ENCODE data around the gene GCDH.

GCDH gene

DNA sequence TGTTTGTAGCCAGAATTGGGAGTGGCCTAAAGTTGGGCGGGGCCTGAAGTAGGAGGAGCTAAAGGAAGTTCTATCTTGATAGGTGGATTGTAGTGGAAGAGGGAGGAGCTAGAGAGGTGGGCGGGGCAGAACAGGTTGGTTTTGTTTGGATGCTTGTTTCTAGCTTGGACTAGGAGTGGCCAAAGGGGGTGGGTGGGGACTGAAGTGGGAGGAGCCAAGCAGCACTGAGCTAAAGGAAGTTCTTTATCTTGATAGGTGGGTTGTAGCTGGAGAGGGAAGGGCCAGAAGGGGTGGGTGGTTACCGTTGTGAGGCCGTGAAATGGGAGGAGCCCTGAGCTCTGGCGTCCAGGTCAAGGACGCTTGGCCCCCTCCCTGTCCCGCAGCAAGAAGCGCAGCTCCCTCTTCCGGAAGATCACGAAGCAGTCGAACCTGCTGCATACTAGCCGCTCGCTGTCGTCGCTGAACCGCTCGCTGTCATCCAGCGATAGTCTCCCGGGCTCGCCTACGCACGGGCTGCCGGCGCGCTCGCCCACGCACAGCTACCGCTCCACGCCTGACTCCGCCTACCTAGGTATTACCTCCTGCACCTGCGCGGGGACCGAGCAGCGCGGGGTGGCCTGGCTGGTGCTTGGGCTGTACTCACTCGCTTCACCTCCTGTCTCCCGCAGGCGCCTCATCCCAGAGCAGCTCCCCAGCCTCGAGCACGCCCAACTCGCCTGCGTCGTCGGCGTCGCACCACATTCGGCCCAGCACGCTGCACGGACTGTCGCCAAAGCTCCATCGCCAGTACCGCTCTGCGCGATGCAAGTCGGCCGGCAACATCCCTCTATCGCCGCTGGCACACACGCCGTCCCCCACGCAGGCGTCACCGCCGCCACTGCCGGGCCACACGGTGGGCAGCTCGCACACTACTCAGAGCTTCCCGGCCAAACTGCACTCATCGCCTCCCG, 17.7 kb upstream of the GCDH start:
- ATAC-seq = peak; percentile 37
- no peak for TF ChIP-seq ESRRG (CRISPR knock-in tag; IDR thresholded peaks at IDR 0.05)
- TF ChIP-seq, protein P1, sequence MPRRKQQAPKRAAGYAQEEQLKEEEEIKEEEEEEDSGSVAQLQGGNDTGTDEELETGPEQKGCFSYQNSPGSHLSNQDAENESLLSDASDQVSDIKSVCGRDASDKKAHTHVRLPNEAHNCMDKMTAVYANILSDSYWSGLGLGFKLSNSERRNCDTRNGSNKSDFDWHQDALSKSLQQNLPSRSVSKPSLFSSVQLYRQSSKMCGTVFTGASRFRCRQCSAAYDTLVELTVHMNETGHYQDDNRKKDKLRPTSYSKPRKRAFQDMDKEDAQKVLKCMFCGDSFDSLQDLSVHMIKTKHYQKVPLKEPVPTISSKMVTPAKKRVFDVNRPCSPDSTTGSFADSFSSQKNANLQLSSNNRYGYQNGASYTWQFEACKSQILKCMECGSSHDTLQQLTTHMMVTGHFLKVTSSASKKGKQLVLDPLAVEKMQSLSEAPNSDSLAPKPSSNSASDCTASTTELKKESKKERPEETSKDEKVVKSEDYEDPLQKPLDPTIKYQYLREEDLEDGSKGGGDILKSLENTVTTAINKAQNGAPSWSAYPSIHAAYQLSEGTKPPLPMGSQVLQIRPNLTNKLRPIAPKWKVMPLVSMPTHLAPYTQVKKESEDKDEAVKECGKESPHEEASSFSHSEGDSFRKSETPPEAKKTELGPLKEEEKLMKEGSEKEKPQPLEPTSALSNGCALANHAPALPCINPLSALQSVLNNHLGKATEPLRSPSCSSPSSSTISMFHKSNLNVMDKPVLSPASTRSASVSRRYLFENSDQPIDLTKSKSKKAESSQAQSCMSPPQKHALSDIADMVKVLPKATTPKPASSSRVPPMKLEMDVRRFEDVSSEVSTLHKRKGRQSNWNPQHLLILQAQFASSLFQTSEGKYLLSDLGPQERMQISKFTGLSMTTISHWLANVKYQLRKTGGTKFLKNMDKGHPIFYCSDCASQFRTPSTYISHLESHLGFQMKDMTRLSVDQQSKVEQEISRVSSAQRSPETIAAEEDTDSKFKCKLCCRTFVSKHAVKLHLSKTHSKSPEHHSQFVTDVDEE (CRISPR knock-in tag; IDR thresholded peaks at IDR 0.05) = no peak
- no peak for TF ChIP-seq ZNF565 (CRISPR knock-in tag; conservative IDR thresholded peaks at IDR 0.05; ENCODE audit: low read depth)
- TF ChIP-seq TCF4 (CRISPR knock-in tag; IDR thresholded peaks at IDR 0.05; ENCODE audit: borderline replicate concordance) = no peak
- no peak for TF ChIP-seq ZFP3 (CRISPR knock-in tag; IDR thresholded peaks at IDR 0.05)
- no peak for TF ChIP-seq CSDC2 (CRISPR knock-in tag; IDR thresholded peaks at IDR 0.05)
- TF ChIP-seq, protein P2, sequence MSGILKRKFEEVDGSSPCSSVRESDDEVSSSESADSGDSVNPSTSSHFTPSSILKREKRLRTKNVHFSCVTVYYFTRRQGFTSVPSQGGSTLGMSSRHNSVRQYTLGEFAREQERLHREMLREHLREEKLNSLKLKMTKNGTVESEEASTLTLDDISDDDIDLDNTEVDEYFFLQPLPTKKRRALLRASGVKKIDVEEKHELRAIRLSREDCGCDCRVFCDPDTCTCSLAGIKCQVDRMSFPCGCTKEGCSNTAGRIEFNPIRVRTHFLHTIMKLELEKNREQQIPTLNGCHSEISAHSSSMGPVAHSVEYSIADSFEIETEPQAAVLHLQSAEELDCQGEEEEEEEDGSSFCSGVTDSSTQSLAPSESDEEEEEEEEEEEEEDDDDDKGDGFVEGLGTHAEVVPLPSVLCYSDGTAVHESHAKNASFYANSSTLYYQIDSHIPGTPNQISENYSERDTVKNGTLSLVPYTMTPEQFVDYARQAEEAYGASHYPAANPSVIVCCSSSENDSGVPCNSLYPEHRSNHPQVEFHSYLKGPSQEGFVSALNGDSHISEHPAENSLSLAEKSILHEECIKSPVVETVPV (CRISPR knock-in tag; IDR thresholded peaks at IDR 0.05) = no peak
- TF ChIP-seq ZFP30 (CRISPR knock-in tag; IDR thresholded peaks at IDR 0.05) = no peak
- TF ChIP-seq ZNF70 (CRISPR knock-in tag; IDR thresholded peaks at IDR 0.05) = no peak

DNA sequence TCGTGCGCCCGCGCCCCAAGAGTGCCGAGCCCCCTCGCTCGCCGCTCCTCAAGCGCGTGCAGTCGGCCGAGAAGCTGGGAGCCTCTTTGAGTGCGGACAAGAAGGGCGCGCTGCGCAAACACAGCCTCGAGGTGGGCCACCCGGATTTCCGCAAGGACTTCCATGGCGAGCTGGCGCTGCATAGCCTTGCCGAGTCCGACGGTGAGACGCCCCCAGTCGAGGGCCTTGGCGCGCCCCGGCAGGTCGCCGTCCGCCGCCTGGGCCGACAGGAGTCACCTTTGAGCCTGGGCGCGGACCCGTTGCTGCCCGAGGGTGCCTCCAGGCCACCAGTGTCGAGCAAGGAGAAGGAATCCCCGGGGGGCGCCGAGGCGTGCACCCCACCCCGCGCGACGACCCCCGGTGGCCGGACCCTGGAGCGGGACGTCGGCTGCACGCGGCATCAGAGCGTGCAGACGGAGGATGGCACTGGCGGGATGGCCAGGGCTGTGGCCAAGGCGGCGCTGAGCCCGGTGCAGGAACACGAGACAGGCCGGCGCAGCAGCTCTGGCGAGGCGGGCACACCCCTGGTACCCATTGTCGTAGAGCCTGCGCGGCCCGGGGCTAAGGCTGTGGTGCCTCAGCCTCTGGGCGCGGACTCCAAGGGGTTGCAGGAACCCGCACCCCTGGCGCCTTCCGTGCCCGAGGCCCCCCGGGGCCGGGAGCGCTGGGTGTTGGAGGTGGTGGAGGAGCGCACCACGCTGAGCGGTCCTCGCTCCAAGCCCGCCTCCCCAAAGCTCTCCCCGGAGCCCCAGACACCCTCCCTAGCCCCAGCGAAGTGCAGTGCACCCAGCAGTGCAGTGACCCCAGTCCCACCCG, 16.8 kb upstream of the GCDH start:
- no peak for TF ChIP-seq ARNTL (CRISPR knock-in tag; IDR thresholded peaks at IDR 0.05; ENCODE audit: borderline replicate concordance, low read depth)
- TF ChIP-seq ZNF70 (CRISPR knock-in tag; IDR thresholded peaks at IDR 0.05) = no peak
- TF ChIP-seq ISL1 (CRISPR knock-in tag; IDR thresholded peaks at IDR 0.05) = no peak
- TF ChIP-seq ZFP30 (CRISPR knock-in tag; IDR thresholded peaks at IDR 0.05) = no peak
- no peak for TF ChIP-seq ZNF8 (CRISPR knock-in tag; IDR thresholded peaks at IDR 0.05)
- no peak for TF ChIP-seq TCF4 (CRISPR knock-in tag; IDR thresholded peaks at IDR 0.05; ENCODE audit: borderline replicate concordance)
- TF ChIP-seq, protein P2 (CRISPR knock-in tag; IDR thresholded peaks at IDR 0.05) = no peak
- no peak for TF ChIP-seq OSR1 (CRISPR knock-in tag; IDR thresholded peaks at IDR 0.05)
- TF ChIP-seq ZNF565 (CRISPR knock-in tag; conservative IDR thresholded peaks at IDR 0.05; ENCODE audit: low read depth) = no peak
- no peak for TF ChIP-seq PPARA (CRISPR knock-in tag; IDR thresholded peaks at IDR 0.05; ENCODE audit: borderline replicate concordance)
- TF ChIP-seq, protein P3, sequence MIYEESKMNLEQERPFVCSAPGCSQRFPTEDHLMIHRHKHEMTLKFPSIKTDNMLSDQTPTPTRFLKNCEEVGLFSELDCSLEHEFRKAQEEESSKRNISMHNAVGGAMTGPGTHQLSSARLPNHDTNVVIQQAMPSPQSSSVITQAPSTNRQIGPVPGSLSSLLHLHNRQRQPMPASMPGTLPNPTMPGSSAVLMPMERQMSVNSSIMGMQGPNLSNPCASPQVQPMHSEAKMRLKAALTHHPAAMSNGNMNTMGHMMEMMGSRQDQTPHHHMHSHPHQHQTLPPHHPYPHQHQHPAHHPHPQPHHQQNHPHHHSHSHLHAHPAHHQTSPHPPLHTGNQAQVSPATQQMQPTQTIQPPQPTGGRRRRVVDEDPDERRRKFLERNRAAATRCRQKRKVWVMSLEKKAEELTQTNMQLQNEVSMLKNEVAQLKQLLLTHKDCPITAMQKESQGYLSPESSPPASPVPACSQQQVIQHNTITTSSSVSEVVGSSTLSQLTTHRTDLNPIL (CRISPR knock-in tag; IDR thresholded peaks at IDR 0.05; ENCODE audit: low read depth) = no peak
- no peak for ATAC-seq

DNA sequence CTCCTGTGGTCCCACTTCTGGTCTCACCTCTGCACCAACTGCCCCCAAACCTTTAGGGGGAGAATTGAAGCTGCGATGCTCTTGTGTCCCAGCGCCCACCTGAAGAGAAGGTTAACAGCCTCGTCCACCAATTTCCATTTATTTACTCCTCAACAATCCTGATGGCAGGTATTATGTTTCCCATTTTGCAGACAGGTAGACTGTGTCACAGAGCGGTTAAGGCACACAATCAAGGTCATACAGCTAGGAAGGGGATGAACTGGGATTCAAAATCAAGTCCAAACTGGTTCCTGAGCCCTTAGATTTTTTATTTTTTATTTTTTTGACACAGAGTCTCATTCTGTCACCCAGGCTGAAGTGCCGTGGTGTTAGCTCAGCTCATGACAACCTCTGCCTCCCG, 15.9 kb upstream of the GCDH start:
- no peak for ATAC-seq
- TF ChIP-seq, protein P2 (CRISPR knock-in tag; IDR thresholded peaks at IDR 0.05) = no peak
- TF ChIP-seq PPARA (CRISPR knock-in tag; IDR thresholded peaks at IDR 0.05; ENCODE audit: borderline replicate concordance) = no peak
- TF ChIP-seq ARNTL (CRISPR knock-in tag; IDR thresholded peaks at IDR 0.05; ENCODE audit: borderline replicate concordance, low read depth) = no peak
- TF ChIP-seq ZC3H10 (CRISPR knock-in tag; IDR thresholded peaks at IDR 0.05) = no peak
- TF ChIP-seq, protein P3 (CRISPR knock-in tag; IDR thresholded peaks at IDR 0.05; ENCODE audit: low read depth) = no peak
- TF ChIP-seq, protein P1 (CRISPR knock-in tag; IDR thresholded peaks at IDR 0.05) = no peak
- TF ChIP-seq, protein P4, sequence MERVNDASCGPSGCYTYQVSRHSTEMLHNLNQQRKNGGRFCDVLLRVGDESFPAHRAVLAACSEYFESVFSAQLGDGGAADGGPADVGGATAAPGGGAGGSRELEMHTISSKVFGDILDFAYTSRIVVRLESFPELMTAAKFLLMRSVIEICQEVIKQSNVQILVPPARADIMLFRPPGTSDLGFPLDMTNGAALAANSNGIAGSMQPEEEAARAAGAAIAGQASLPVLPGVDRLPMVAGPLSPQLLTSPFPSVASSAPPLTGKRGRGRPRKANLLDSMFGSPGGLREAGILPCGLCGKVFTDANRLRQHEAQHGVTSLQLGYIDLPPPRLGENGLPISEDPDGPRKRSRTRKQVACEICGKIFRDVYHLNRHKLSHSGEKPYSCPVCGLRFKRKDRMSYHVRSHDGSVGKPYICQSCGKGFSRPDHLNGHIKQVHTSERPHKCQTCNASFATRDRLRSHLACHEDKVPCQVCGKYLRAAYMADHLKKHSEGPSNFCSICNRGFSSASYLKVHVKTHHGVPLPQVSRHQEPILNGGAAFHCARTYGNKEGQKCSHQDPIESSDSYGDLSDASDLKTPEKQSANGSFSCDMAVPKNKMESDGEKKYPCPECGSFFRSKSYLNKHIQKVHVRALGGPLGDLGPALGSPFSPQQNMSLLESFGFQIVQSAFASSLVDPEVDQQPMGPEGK (CRISPR knock-in tag; IDR thresholded peaks at IDR 0.05; ENCODE audit: borderline replicate concordance) = no peak
- no peak for TF ChIP-seq GLIS3 (CRISPR knock-in tag; IDR thresholded peaks at IDR 0.05)
- no peak for TF ChIP-seq RARB (CRISPR knock-in tag; IDR thresholded peaks at IDR 0.05)
